NCI-H2196 (cell line): ENCODE data around the gene SH3RF2.
"Not testable (repeated sequence)": the region's sequence is repeated elsewhere in the genome, so short reads cannot be mapped to it uniquely, and the experiment has no call there.

Source experiments
- DNase-seq: peaks from one replicate; lab custom pipeline; 2025; ENCODE audit not compliant: unreplicated experiment; lab: John Stamatoyannopoulos, UW

The SH3RF2 gene

DNA sequence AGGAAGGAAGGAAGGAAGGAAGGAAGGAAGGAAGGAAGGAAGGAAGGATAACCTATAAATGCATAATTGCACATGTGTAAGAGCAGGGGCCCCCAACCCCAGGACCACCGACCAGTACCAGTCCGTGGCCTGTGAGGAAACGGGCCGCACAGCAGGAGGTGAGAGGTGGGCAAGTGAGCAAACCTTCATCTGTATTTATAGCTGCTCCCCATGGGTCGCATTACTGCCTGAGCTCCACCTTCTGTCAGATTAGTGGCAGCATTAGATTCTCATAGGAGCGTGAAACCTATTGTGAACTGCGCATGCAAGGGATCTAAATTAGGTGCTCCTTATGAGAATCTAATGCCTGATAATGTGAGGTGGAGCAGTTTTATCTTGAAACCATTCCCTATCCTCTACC is 66.1 kb downstream of the SH3RF2 start:
- DNase-seq = no peak

DNA sequence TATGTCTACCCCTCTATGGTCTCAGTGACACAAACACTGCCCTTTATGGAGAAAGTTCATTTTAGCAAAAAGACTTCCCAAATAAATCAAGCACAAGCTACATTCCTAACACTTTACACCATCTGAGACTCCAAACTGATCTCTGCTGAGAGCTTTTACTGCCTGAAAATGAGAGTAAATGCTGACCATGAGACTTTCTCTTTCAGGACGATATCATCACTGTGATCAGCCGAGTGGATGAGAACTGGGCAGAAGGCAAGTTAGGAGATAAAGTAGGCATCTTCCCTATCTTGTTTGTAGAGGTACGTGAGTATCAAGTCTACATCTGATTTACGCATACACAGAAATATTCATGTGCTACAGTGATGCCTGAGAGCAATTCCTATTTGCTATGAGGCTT is 67.5 kb downstream of the SH3RF2 start:
- no peak for DNase-seq

DNA sequence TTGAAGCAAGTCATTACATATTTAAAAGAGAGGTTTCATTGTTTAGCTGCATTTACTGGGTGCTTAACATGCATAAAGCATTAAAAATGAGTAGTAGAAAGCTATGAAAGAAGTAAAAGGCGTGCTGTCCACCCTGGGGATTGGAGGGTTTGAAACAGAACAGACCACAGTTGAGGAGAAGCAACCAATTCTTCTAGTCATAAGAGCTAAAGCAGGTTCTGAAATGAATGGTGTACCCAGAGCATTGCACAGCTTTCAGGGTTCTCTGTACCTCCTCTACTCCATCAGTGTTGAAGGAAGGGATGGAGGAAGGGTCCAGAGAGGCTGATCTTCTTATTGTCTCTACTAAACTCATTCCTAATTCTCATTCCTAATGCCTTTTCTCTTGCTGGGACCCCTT is 68.9 kb downstream of the SH3RF2 start:
- no peak for DNase-seq

GRCh38 chr5:146005723-146006122 is 69.3 kb downstream of the SH3RF2 start:
- DNase-seq = no peak

DNA sequence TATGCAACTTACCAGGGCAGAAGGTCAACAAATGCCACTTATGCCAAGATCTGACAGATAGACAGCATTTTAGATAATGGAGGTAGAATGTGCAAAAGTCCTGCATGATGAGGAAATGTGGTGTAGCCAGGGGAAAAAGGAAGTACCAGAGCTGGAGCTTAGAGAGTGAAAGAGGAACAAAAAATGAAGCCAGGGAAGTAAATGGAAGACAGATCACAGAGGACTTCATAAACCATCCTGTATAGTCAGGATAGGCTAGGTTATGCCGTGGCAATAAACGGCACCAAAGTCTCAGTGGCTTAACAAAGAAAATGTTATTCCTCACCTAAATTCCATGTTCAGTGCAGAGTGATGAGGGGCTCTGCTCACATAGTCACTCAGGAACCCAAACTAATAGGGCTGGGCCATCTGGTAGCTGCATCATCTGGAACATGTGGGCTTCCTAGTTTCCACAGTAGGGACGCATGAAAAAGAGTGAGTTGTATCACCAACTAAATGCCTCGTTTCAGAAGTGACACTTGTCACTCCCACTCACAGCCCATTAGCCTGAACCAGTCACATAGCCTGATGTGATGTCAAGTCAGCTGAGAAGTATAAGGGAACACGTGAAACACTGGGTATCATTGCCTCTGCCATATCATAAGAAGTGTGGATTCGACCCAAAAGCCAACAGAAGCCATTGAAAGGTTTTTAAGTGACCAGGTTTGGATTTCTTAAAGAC is 70.3 kb downstream of the SH3RF2 start:
- DNase-seq = no peak

DNA sequence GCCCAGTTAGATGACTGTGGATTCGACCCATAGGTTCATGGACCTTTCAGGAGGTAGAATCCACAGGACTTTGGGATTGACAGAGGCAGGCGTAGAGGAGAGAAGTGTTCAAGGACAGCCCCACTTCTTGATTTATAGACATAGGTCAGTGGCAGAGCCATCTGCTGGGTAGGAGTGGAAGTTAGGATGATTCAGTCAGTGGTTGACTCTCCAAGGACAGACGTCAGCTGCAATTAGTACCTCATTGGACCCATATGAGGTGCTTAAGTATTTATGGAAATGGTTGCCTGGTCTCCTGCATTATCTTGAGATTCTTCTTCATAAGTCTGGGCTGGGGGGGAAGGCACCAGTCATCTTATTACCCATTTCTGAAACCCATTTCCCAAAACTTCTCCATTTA is 70.9 kb downstream of the SH3RF2 start:
- DNase-seq = no peak

GRCh38 chr5:146007989-146008388 is 71.6 kb downstream of the SH3RF2 start:
- DNase-seq = no peak

- DNase-seq = no peak
Measured at GRCh38 chr5:146009020-146009419, 72.6 kb downstream of the SH3RF2 start.

- not testable (repeated sequence) for DNase-seq
Measured at GRCh38 chr5:146010447-146010846, 74.1 kb downstream of the SH3RF2 start.

GRCh38 chr5:146013761-146014160 is 77.4 kb downstream of the SH3RF2 start:
- DNase-seq = no peak

DNA sequence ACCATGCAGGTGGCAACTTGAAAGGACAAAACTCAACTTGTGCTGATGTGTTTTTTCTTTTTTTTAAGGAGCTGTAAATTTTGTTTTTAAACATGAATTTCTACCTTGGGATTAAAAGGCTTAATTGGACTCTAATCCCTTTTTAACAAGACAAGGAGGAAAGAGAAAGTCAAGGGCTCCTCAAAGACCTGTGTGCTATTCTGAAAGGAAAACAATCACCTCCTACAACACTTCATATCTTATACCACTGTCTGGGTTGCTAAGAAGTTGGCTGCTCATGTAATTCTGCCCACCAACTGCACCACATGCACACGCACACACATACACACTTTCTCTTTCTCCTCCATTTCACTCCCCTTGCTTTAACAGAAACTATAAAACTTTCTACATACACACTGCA is 78.6 kb downstream of the SH3RF2 start:
- no peak for DNase-seq

GRCh38 chr5:146016764-146017484 is 80.5 kb downstream of the SH3RF2 start:
- no peak for DNase-seq

- no peak for DNase-seq
Measured at GRCh38 chr5:146018514-146019375, 82.4 kb downstream of the SH3RF2 start.

DNA sequence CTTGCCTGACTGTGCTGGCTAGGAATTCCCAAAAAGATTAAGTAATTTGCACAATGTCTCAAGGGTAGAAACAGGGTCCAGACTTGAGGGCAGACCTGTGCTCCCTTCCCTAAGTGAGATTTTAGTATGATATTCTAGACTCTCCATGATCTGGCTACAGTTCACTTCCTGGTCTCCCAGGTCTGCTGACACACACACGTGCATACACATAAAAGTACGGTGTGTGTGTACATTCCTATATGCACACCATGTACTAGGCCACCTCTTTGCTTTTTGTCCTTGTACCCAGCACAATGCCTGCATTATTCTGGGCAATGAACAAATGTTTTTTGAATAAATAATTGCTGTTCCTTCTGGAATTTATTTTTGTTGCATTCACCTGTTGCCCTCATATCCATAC is 83.7 kb downstream of the SH3RF2 start:
- no peak for DNase-seq

DNA sequence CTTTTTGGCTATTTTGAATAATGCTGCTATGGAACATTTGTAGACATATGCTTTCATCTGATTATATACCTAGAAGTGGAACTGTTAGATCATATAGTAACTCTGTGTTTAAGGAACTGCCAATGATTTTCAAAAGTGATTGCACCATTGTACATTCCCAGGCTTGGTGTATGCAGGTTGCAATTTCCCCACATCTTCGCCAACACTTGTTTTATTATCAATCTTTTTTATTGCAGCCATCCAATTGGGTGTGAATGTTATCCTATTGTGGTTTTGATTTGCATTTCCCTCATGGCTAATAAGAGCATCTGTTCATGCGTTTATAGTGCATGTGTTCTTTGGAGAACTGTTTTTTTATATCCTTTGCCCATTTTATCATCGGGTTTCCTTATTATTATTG is 87.7 kb downstream of the SH3RF2 start:
- DNase-seq = no peak

DNA sequence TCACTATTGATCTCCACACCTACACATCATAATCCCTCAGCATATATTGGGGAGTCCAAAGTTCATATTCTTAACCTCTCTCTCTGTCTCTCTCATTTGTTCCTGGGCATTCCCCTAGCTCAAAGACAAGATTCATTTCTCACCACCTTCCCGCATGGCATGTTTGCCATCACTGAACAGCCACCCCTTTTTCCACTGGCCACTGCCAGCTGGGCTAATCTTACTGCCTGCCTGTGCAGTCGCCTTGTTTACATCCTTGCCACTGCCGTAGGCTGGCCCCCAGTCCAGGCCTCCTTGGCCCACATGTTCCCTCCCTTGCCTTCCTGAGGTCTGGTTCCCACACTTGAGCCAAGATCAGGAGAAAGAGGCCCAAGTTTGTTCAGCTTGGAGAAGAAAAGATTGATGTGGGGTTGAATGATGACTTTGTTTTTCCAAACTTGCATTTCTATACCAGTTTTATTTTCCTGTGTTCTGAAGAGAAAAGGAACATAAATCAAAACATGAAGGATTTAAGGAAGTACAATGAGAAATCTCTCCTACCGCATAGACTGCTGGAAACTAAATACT is 88.8 kb downstream of the SH3RF2 start:
- no peak for DNase-seq

DNA sequence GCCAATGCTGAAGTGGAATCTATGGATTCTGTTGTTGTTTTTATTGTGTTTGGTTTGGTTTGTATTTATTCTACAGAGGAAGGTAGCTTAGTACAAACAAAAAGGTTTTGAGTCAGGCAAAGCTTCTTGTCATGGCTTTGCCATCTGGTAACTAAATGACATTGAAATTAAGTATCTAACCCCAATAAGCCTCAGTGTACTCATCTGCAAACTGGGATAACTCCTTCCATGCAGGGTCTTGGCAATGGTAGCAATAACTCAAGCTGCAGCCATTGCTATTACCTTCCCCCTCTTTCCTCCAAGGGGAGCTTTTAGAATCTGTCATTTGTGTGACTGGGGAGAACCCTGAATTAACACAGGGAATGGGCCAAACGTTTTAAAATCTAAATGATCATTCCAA is 89.3 kb downstream of the SH3RF2 start:
- no peak for DNase-seq

DNA sequence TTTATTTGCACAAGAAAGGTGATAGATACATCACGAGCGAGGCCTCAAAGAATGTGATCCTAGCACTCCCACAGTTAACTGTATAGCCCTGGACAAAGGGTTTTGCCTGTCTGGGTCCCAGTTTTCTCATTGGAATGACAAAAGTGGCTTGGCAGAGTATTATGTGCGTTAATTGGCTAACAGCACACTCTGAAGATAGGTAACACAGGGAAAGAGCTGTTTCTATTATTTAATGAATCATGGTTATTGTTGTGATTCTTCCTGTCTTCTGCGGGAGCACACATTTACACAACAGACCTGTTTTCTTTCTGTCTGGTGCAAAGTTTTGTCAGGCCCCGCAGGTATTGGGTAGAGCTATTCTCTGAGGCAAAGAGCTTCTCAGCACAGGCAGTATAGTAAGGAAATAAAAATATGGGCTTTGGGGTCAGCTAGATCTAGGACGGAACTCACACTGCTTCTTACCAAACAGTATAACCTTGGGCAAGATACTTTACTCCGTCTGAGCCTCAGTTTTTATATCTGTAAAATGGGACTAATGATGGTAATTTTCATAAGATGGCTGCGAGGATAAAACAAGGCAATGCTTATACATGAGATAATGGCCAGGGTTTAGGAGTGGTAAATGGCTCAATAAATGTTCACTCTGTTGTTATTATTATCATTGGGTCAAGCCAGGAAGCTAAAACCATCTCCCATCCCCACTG is 90.1 kb downstream of the SH3RF2 start:
- DNase-seq = no peak

GRCh38 chr5:146027751-146028150 is 91.4 kb downstream of the SH3RF2 start:
- DNase-seq = no peak

- DNase-seq = no peak
Measured at GRCh38 chr5:146032911-146033310, 96.5 kb downstream of the SH3RF2 start.

DNA sequence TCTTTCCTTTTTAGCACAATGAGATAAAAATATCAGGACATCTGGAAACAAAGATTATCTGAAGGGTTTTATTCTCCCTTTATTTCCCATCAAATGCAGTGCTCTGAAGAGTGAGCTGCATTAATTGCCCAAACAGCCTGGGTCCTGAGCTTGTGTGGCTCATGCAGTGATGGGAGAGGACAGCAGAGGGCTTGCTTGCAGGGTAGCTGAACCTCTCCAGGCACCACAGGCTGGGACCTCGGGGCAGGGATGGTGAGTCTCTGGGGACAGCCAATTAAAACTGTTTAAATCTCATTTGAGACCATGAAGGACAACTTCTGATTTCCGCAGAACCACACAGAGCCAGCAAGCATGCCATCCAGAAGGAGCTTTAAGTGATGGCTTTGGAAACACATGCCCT is 97.7 kb downstream of the SH3RF2 start:
- no peak for DNase-seq
